ENCODE results near the gene GLRX2. TPM values are rescaled to one million over a fixed set of nuclear protein-coding genes. Genes with fewer than 3 reads are reported as not detected.

The GLRX2 gene
- polyA plus RNA-seq, 1 of the 3 experiments (the other 2 are of a cell fraction): 12.8 TPM

DNA sequence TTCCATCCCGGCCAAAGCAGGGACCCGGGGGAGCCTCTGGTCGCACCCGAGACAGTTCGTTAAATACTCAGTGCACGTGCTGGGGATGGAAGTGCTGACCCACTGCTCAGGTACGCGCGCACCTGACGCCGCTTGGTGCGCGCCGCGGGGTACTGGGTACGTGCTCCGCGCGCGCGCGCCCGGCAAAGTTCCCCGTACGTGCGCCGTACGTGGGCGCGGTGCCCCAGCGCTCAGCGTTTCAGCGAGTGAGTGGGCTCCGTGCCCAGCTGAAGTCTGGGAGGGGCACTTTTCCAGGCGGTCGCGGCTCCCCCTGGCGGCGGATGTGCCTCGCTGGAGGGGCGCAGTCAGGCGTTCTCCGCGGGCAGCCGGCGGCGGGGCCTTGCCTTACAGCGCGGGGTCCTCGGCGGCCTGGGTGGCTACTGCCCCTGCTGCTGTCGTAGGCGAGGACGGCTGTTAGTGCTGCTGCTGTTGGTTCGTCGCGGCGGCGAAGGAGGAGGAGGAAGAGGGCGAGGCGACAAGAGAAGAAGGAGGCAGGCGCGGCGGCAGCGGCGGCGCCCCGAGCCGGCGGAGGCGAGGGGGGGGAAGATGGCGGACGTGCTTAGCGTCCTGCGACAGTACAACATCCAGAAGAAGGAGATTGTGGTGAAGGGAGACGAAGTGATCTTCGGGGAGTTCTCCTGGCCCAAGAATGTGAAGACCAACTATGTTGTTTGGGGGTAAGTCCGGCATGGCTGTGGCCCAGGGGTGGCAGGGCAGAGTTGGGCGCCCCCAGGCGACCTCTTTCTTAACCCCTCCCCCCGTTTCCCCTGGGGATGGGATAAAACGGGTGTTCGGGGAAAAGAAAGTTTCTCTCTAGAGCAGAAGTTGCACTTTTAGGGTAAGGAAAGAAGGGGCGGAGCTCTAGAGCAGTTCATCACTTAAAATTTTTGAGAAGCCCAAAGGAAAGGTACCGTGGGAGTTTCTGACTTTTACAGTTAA lies 16.7 kb upstream of the GLRX2 start, which contains the start of gene CDC73 (continued):
- TF ChIP-seq, protein P1, sequence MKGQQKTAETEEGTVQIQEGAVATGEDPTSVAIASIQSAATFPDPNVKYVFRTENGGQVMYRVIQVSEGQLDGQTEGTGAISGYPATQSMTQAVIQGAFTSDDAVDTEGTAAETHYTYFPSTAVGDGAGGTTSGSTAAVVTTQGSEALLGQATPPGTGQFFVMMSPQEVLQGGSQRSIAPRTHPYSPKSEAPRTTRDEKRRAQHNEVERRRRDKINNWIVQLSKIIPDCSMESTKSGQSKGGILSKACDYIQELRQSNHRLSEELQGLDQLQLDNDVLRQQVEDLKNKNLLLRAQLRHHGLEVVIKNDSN (IDR thresholded peaks at IDR 0.05; ENCODE audit: borderline replicate concordance, low read depth): 0 out of 2 replicates have a peak, but pooled peaks have one; percentile 9
- TF ChIP-seq TCF12 (IDR thresholded peaks at IDR 0.05): peak; percentile 23; the same call in 1 of the 2 replicates
- TF ChIP-seq, protein P2, sequence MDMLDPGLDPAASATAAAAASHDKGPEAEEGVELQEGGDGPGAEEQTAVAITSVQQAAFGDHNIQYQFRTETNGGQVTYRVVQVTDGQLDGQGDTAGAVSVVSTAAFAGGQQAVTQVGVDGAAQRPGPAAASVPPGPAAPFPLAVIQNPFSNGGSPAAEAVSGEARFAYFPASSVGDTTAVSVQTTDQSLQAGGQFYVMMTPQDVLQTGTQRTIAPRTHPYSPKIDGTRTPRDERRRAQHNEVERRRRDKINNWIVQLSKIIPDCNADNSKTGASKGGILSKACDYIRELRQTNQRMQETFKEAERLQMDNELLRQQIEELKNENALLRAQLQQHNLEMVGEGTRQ (IDR thresholded peaks at IDR 0.05; ENCODE audit: borderline replicate concordance, low read depth, low read length): no peak
- TF ChIP-seq MXI1 (IDR thresholded peaks at IDR 0.05; ENCODE audit: low read depth, low read length): peak; percentile 76; the same call in 1 of the 2 replicates
- peak; percentile 52; the same call in 1 of the 2 replicates for TF ChIP-seq RCOR1 (IDR thresholded peaks at IDR 0.05; ENCODE audit: low read length)
- TF ChIP-seq RXRA (IDR thresholded peaks at IDR 0.05; ENCODE audit: borderline replicate concordance, low read depth): no peak
- TF ChIP-seq, protein P3, sequence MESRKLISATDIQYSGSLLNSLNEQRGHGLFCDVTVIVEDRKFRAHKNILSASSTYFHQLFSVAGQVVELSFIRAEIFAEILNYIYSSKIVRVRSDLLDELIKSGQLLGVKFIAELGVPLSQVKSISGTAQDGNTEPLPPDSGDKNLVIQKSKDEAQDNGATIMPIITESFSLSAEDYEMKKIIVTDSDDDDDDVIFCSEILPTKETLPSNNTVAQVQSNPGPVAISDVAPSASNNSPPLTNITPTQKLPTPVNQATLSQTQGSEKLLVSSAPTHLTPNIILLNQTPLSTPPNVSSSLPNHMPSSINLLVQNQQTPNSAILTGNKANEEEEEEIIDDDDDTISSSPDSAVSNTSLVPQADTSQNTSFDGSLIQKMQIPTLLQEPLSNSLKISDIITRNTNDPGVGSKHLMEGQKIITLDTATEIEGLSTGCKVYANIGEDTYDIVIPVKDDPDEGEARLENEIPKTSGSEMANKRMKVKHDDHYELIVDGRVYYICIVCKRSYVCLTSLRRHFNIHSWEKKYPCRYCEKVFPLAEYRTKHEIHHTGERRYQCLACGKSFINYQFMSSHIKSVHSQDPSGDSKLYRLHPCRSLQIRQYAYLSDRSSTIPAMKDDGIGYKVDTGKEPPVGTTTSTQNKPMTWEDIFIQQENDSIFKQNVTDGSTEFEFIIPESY (IDR thresholded peaks at IDR 0.05; ENCODE audit: borderline replicate concordance, low read depth): no peak
- TF ChIP-seq FOSL2 (IDR thresholded peaks at IDR 0.05; ENCODE audit: borderline replicate concordance, low read depth): no peak
- TF ChIP-seq GATA2 (CRISPR knock-in tag; IDR thresholded peaks at IDR 0.05): no peak

DNA sequence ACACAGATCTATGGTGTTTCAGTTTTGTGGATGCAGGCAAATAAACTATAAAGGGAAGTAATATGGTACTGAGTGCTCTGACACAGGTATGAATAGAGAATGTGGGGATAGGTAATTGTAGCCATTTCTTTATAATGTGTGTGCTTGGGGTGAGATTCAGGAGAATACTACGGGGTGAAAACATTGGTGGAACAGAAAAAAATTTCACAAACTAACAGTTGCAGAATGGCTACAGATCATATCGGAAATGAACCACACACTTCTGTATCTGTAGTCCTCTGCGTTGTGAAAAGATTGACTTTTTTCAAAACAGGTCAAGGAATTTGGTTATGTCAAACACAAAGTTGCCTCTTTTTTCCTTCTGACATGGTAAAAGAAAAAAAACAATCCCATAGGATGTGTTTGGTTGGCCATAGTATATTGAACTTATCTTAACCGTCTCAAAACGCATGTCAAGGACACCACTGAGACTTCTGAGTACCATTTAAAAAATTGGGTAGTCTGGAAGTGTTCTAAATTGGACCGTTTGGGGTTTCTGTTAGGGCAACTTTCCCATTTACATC lies 15.5 kb upstream of the GLRX2 start:
- Histone ChIP-seq H3K4me3 (ENCODE audit: low read depth in 2 of 2, low read length in 1 of 2) (peak overlapping the region in 1 of 2 experiments; percentile 80; a peak in 1 of 4 replicates), H3K9me3 (no peaks in the 10 kb centered on the region), H3K4me2 (peak overlapping the region; percentile 74), H3K4me1 (ENCODE audit: control insufficient read depth in 1 of 2, insufficient read depth in 2 of 2, low read depth in 1 of 2, low read length in 1 of 2) (peaks cover 0 to 6% of the 10 kb centered on the region in 2 experiments; a peak in 3 of 4 replicates), H3F3A (replicated peaks; ENCODE audit: insufficient read depth) (peaks cover 11% of the 10 kb centered on the region), H3K9ac (no peak overlapping the region), H3K27ac (ENCODE audit: low read depth in 2 of 2, low read length in 1 of 2) (no peak overlapping the region), H2AFZ (ENCODE audit: low read depth) (no peak overlapping the region), H3K27me3 (ENCODE audit: insufficient read depth) (no peaks in the 10 kb centered on the region), H3K79me2 (ENCODE audit: insufficient read depth) (peaks cover 35% of the 10 kb centered on the region), H4K20me1 (ENCODE audit: insufficient read depth) (peaks cover 19% of the 10 kb centered on the region), H3K36me3 (replicated peaks in 1 of 2; ENCODE audit: control insufficient read depth in 1 of 2, insufficient read depth in 2 of 2, low read length in 1 of 2) (peaks cover 2 to 3% of the 10 kb centered on the region in 2 experiments), H3K9me2 (no peaks in the 10 kb centered on the region)
- ChIA-PET POLR2A (interaction anchor here (0.6 to 2.5 kb wide), 2 partner anchors 16 to 312 kb away, joined by 3 to 14 read pairs; partner anchors contain the start of gene GLRX2), CTCF (interaction anchor here (1.2 to 3.9 kb wide), 3 partner anchors 11 to 320 kb away, joined by 4 to 35 read pairs (median 10); partner anchors contain the start of genes RO60 and UCHL5)
- 85% methylated on average over 6 of the region's 6 CpGs for WGBS (ENCODE audit: low lambda C conversion rate)
- TF ChIP-seq, protein P4, sequence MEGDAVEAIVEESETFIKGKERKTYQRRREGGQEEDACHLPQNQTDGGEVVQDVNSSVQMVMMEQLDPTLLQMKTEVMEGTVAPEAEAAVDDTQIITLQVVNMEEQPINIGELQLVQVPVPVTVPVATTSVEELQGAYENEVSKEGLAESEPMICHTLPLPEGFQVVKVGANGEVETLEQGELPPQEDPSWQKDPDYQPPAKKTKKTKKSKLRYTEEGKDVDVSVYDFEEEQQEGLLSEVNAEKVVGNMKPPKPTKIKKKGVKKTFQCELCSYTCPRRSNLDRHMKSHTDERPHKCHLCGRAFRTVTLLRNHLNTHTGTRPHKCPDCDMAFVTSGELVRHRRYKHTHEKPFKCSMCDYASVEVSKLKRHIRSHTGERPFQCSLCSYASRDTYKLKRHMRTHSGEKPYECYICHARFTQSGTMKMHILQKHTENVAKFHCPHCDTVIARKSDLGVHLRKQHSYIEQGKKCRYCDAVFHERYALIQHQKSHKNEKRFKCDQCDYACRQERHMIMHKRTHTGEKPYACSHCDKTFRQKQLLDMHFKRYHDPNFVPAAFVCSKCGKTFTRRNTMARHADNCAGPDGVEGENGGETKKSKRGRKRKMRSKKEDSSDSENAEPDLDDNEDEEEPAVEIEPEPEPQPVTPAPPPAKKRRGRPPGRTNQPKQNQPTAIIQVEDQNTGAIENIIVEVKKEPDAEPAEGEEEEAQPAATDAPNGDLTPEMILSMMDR (IDR thresholded peaks at IDR 0.05): no peak
- TF ChIP-seq TCF12 (IDR thresholded peaks at IDR 0.05) (no peak), FOXM1 (IDR thresholded peaks at IDR 0.05; ENCODE audit: low read depth) (no peak), YY1 (IDR thresholded peaks at IDR 0.05; ENCODE audit: low read depth) (no peak), SIN3A (IDR thresholded peaks at IDR 0.05; ENCODE audit: borderline replicate concordance, low read depth, low read length) (no peak), EP300 (IDR thresholded peaks at IDR 0.05; ENCODE audit: borderline replicate concordance in 1 of 2, low read depth in 1 of 2, low read length in 1 of 2) (no peak), RFX5 (IDR thresholded peaks at IDR 0.05; ENCODE audit: low read length) (no peak), JUND (IDR thresholded peaks at IDR 0.05) (no peak), CHD2 (IDR thresholded peaks at IDR 0.05; ENCODE audit: low read length, partially characterized antibody) (no peak)
- DNase-seq: peak; percentile 9
